ENCODE data around the gene DIPK1A.

The DIPK1A gene

GRCh38 chr1:92961131-92961895, at the start of gene DIPK1A:
TSS of gene DIPK1A (minus strand) at chr1:92961462. CDS start at chr1:92961429, 33 bp downstream.
- peak; percentile 84 for DNase-seq (ENCODE audit: extremely low spot score)
- TF ChIP-seq CTCF (IDR thresholded peaks at IDR 0.05; ENCODE audit: control extremely low read depth, extremely low read depth, low read depth, missing control alignments), result peak; percentile 29
- ChIA-PET CTCF (interaction anchor here (1.0 to 23.8 kb wide), 22 partner anchors 7 to 346 kb away, joined by 3 to 282 read pairs (median 6); partner anchors contain the start of gene RPL5), POLR2A (interaction anchor here (1.4 kb wide), 1 partner anchor 15 kb away, joined by 13 read pairs; no protein-coding TSS in a partner anchor)

GRCh38 chr1:93007941-93008577, 46.8 kb upstream of the DIPK1A start:
- CTCF ChIA-PET, result interaction anchor here (0.8 to 9.1 kb wide), 11 partner anchors 11 to 150 kb away, joined by 3 to 84 read pairs (median 5); no protein-coding TSS in a partner anchor
- POLR2A ChIA-PET, result no interaction called here
- no peak for TF ChIP-seq CTCF (IDR thresholded peaks at IDR 0.05; ENCODE audit: control extremely low read depth, extremely low read depth, low read depth, missing control alignments)
- DNase-seq (ENCODE audit: extremely low spot score), result no peak

- CTCF ChIA-PET, result interaction anchor here (1.1 to 9.1 kb wide), 7 partner anchors 9 to 146 kb away, joined by 3 to 84 read pairs (median 5); no protein-coding TSS in a partner anchor
- no peak for DNase-seq (ENCODE audit: extremely low spot score)
- POLR2A ChIA-PET, result no interaction called here
- TF ChIP-seq CTCF (IDR thresholded peaks at IDR 0.05; ENCODE audit: control extremely low read depth, extremely low read depth, low read depth, missing control alignments), result no peak
These were observed 44.0 kb upstream of the DIPK1A start for GRCh38 chr1:93005252-93005598.

DNA sequence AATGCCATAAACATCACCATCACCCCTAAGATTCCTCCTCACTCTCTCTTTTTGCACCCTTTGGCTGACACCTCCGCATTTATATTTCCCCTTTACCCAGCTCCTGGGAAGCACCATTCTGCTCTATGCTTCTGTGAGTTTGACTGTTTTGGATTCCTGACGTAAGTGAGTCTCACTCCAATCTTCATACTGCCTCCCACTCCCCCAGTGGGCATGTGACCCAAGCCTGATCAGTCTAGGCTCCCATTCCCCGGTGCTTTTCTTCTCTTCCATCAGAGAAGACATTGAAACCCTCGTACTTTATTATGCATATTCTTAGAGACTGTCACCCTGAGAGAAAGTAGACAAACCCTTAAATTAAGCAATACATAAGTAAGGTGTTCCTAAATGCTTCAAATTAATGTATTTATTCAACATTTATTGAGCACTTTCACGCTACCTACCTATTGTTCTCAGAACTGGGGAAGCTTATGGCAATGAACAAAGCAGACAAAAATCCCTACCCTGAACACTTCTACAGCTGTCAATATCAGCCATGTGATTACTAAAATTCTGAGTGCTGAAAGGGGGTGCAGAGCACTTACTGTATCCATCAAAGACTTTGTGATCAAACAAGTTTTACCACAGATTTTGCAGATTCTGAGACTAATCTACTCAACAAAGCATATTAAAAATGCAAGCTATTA, 43.4 kb upstream of the DIPK1A start:
- TF ChIP-seq CTCF (IDR thresholded peaks at IDR 0.05; ENCODE audit: control extremely low read depth, extremely low read depth, low read depth, missing control alignments), result no peak
- POLR2A ChIA-PET, result no interaction called here
- no peak for DNase-seq (ENCODE audit: extremely low spot score)
- CTCF ChIA-PET, result interaction anchor here (1.1 to 9.1 kb wide), 11 partner anchors 9 to 187 kb away, joined by 3 to 84 read pairs (median 4); no protein-coding TSS in a partner anchor

DNA sequence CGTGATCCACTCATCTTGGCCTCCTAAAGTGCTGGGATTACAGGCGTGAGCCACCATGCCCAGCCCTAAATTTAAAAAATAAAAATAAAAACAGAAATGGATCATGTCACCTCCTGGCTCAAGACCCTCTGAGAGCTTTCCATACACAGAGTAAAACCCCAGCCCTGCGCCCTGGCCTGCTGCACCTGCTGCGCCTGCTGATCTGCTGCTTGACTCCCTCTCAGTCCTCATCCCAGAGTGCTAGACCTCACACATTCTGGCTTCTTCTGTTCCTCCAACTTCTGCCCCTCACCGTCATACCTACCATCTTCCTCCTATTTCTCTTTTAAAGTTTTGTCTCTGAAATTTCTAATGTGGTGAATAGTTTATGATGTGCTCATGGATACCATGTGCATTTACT, 42.7 kb upstream of the DIPK1A start:
- ChIA-PET POLR2A (no interaction called here), CTCF (interaction anchor here (1.1 to 9.1 kb wide), 11 partner anchors 10 to 186 kb away, joined by 3 to 84 read pairs (median 5); no protein-coding TSS in a partner anchor)
- TF ChIP-seq CTCF (IDR thresholded peaks at IDR 0.05; ENCODE audit: control extremely low read depth, extremely low read depth, low read depth, missing control alignments), result no peak
- DNase-seq (ENCODE audit: extremely low spot score), result no peak

DNA sequence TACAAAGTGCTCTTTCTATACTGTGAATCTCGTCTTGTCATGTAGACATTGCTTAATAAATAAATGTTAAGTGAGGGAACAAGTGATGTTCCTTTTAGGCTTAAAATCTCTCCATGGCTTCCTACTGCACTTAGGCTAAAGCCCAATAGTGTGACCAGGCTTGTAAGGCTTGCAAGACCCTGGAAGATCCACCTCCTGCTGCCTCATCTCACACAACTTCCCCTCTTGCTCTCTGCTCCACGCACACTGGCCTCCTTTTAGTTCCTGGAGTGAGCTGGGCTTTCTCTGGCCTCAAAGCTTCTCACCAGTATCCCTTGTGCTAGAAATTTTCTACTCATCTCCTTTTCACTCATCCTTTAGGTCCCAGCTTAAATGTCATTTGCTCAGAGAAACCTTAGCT, 41.5 kb upstream of the DIPK1A start:
- ChIA-PET CTCF (interaction anchor here (1.0 to 9.1 kb wide), 9 partner anchors 9 to 171 kb away, joined by 3 to 84 read pairs (median 5); partner anchors contain the start of gene RPL5), POLR2A (no interaction called here)
- no peak for TF ChIP-seq CTCF (IDR thresholded peaks at IDR 0.05; ENCODE audit: control extremely low read depth, extremely low read depth, low read depth, missing control alignments)
- no peak for DNase-seq (ENCODE audit: extremely low spot score)
